B cell (primary cell): ENCODE results near the gene TBC1D4. TPM values are rescaled to one million over a fixed set of nuclear protein-coding genes. Genes with fewer than 3 reads are reported as not detected.
A peak's percentile ranks its signal among the peaks of the same experiment; 100 is the strongest.

Source experiments
- ATAC-seq: fragments of 200-7000 bp; cut with Tn5 transposase; one replicate; pipeline ENCODE4 v1.10.0; 2021; ENCODE audit warnings: low read depth, mild to moderate bottlenecking, moderate number of reproducible peaks, moderate library complexity
- CTCF ChIA-PET: fragments of 350-600 bp; sonication (Branson Sonifier 250); formaldehyde crosslinking; loops from one replicate; lab custom pipeline; 2021; ENCODE audit warnings: antibody characterized with exemption, inconsistent platforms; lab: Charles Lee
- POLR2A ChIA-PET: fragments of 350-600 bp; sonication (Branson Sonifier 250); formaldehyde crosslinking; loops from one replicate; lab custom pipeline; 2021; ENCODE audit warnings: antibody characterized with exemption; lab: Charles Lee
- DNase-seq: peaks from one replicate; pipeline ENCODE4 v3.0.0; 2013
- H2AFZ ChIP-seq: 2 replicates; pipeline ENCODE4 v1.6.1; 2012; ENCODE audit warnings: mild to moderate bottlenecking, low read depth, low read length; ENCODE audit not compliant: insufficient read depth, poor library complexity, severe bottlenecking
- H3K27ac ChIP-seq, 2 donors: 1 replicate in 1 of 2; 2 replicates in 1 of 2; pipeline ENCODE4 v1.5.1; 2012 to 2013; ENCODE audit warnings: low read length in 2 of 2, mild to moderate bottlenecking in 2 of 2, moderate library complexity in 1 of 2
- H3K27me3 ChIP-seq, 4 experiments: fragments of 200-600 bp in 1 of 4; sonication (generic) in 1 of 4; replicated peaks in 1 of 4; 1 replicate in 2 of 4; 2 replicates in 2 of 4; pipeline versions ENCODE4 v1.6.1 to v1.7.0; 2013 to 2016; ENCODE audit warnings: low read length in 3 of 4, mild to moderate bottlenecking in 2 of 4, mixed read lengths in 1 of 4, moderate library complexity in 1 of 4; ENCODE audit not compliant: insufficient read depth in 4 of 4, control insufficient read depth in 3 of 4; ENCODE audit errors: control extremely low read depth in 1 of 4
- H3K36me3 ChIP-seq, 2 experiments: replicated peaks in 1 of 2; 1 replicate in 1 of 2; 2 replicates in 1 of 2; pipeline versions ENCODE4 v1.6.1 to v1.7.1; 2013; ENCODE audit warnings: low read length in 1 of 2; ENCODE audit not compliant: insufficient read depth in 2 of 2, control insufficient read depth in 1 of 2; ENCODE audit errors: control extremely low read depth in 1 of 2, extremely low read depth in 1 of 2
- H3K4me1 ChIP-seq, 2 donors: fragments of 200-600 bp in 1 of 2; sonication (generic) in 1 of 2; 1 replicate in 1 of 2; 2 replicates in 1 of 2; pipeline versions ENCODE4 v1.5.1 to v1.6.1; 2013 to 2017; ENCODE audit warnings: low read length in 2 of 2; ENCODE audit not compliant: control insufficient read depth in 2 of 2, insufficient read depth in 2 of 2
- H3K4me2 ChIP-seq: replicated peaks from 2 replicates; pipeline ENCODE3; 2012; ENCODE audit warnings: mild to moderate bottlenecking, low read depth, low read length; ENCODE audit not compliant: poor library complexity, severe bottlenecking
- H3K4me3 ChIP-seq, 5 experiments: fragments of 200-600 bp in 1 of 5; sonication (generic) in 1 of 5; 1 replicate in 3 of 5; 2 replicates in 2 of 5; pipeline versions ENCODE4 v1.5.1 to v1.7.0; 2011 to 2016; ENCODE audit warnings: low read length in 4 of 5, mild to moderate bottlenecking in 4 of 5, low read depth in 2 of 5, control low read depth in 1 of 5, moderate library complexity in 1 of 5; ENCODE audit not compliant: insufficient read depth in 1 of 5; ENCODE audit errors: control extremely low read depth in 1 of 5, extremely low read depth in 1 of 5
- H3K79me2 ChIP-seq: fragments of 200-600 bp; sonication (generic); one replicate; pipeline ENCODE4 v1.6.0; 2016; ENCODE audit warnings: low read length; ENCODE audit not compliant: control insufficient read depth, insufficient read depth
- H3K9ac ChIP-seq: fragments of 200-600 bp; sonication (generic); 2 replicates; pipeline ENCODE4 v1.6.1; 2017; ENCODE audit warnings: mild to moderate bottlenecking, low read length, moderate library complexity
- H3K9me3 ChIP-seq, 3 donors: one replicate each; pipeline versions ENCODE4 v1.6.1 to v1.7.1; 2013; ENCODE audit warnings: low read length in 2 of 3; ENCODE audit not compliant: control insufficient read depth in 2 of 3, insufficient read depth in 1 of 3; ENCODE audit errors: control extremely low read depth in 1 of 3
- H4K20me1 ChIP-seq: 2 replicates; pipeline ENCODE4 v1.6.0; 2012; ENCODE audit warnings: mild to moderate bottlenecking, low read length; ENCODE audit not compliant: insufficient read depth, control insufficient read depth, poor library complexity, severe bottlenecking
- H3K27ac Mint-ChIP-seq: one replicate; pipeline ENCODE4 v1.8.0; 2021; ENCODE audit warnings: mixed read lengths
- H3K27me3 Mint-ChIP-seq: one replicate; pipeline ENCODE4 v1.8.0; 2021; ENCODE audit warnings: mixed read lengths
- H3K4me1 Mint-ChIP-seq: one replicate; pipeline ENCODE4 v1.8.0; 2021; ENCODE audit warnings: mixed read lengths
- H3K4me3 Mint-ChIP-seq: one replicate; pipeline ENCODE4 v1.8.0; 2021; ENCODE audit warnings: mixed read lengths
- H3K9me3 Mint-ChIP-seq: one replicate; pipeline ENCODE4 v1.8.0; 2022; ENCODE audit warnings: mixed read lengths; ENCODE audit not compliant: insufficient read depth
- CTCF ChIP-seq: fragments of 200-600 bp; IDR thresholded peaks from one replicate; pipeline ENCODE4 v1.8.0; 2022; ENCODE audit warnings: antibody characterized with exemption, mild to moderate bottlenecking
- EZH2 ChIP-seq: IDR thresholded peaks from 2 replicates; pipeline ENCODE4 v1.6.1; 2012; ENCODE audit warnings: borderline replicate concordance, low read depth, mild to moderate bottlenecking, moderate library complexity, low read length; ENCODE audit not compliant: insufficient read depth, poor library complexity, severe bottlenecking
- WGBS: methylation state at CpG from one replicate; pipeline ENCODE4 v1.1.5; 2013; ENCODE audit warnings: missing lambda C conversion rate; ENCODE audit not compliant: insufficient coverage; 5-methylcytosine and 5-hydroxymethylcytosine counted together
- intact Hi-C: fragments of 100-400 bp; cut with micrococcal nuclease; formaldehyde crosslinking; loops from one replicate; pipeline ENCODE4 v1.10.0; 2022
- polyA plus RNA-seq: library from polyadenylated mRNA; depleted of rRNA; stranded (reverse); fragments of >200 nt; gene quantifications from 2 replicates; pipeline ENCODE4 v1.2.3, GENCODE V29; 2012
- total RNA-seq, 2 donors: library from RNA; stranded (reverse); fragments of 120-200 nt in 1 of 2; gene quantifications; 1 replicate in 1 of 2; 2 replicates in 1 of 2; pipeline versions ENCODE4 v1.2.3 to v1.2.4, GENCODE V29; 2013 to 2022

Gene TBC1D4
- total and polyA plus RNA-seq, 2 donors (not counting 1 experiment from before 2014, with no cell fraction given): 1.6 to 3.5 TPM

GRCh38 chr13:75513271-75513670 lies 31.3 kb upstream of the TBC1D4 start:
- Histone ChIP-seq H2AFZ (no peak overlapping the region), H3K4me3 (no peak overlapping the region), H3K36me3 (no peaks in the 10 kb centered on the region), H3K27ac (no peak overlapping the region), H3K27me3 (no peaks in the 10 kb centered on the region), H3K79me2 (no peaks in the 10 kb centered on the region), H3K9ac (no peak overlapping the region), H3K4me1 (peaks cover 16 to 24% of the 10 kb centered on the region in 2 donors), H4K20me1 (no peaks in the 10 kb centered on the region), H3K9me3 (no peaks in the 10 kb centered on the region), H3K4me2 (no peak overlapping the region)
- peaks cover 17% of the 10 kb centered on the region for H3K4me1 Mint-ChIP-seq
- ATAC-seq (no peak), DNase-seq (peak; percentile 11)
- WGBS: 10% methylated on average over 1 of the region's 5 CpGs
- H3K27me3 Mint-ChIP-seq: no peaks in the 10 kb centered on the region
- TF ChIP-seq EZH2 (no peak), CTCF (no peak)
- intact Hi-C loops: no loop called here
- H3K9me3 Mint-ChIP-seq: no peaks in the 10 kb centered on the region
- H3K4me3 Mint-ChIP-seq: peak overlapping the region; percentile 47
- ChIA-PET POLR2A (no interaction called here), CTCF (interaction anchor here (0.7 kb wide), 1 partner anchor 31 kb away, joined by 3 read pairs; the partner anchor contains the start of gene TBC1D4)
- H3K27ac Mint-ChIP-seq: no peak overlapping the region

- H3K4me1 Mint-ChIP-seq: peaks cover 20% of the 10 kb centered on the region
- peak overlapping the region; percentile 5 for H3K4me3 Mint-ChIP-seq
- no peak overlapping the region for H3K27ac Mint-ChIP-seq
- Histone ChIP-seq H2AFZ (no peak overlapping the region), H3K4me2 (peak overlapping the region; percentile 41), H3K27ac (no peak overlapping the region), H3K36me3 (no peaks in the 10 kb centered on the region), H3K27me3 (no peaks in the 10 kb centered on the region), H3K9ac (no peak overlapping the region), H4K20me1 (no peaks in the 10 kb centered on the region), H3K9me3 (peaks cover 0 to 5% (median 0%) of the 10 kb centered on the region in 3 donors), H3K79me2 (no peaks in the 10 kb centered on the region), H3K4me1 (peaks cover 22 to 24% of the 10 kb centered on the region in 2 donors), H3K4me3 (no peak overlapping the region)
- no peaks in the 10 kb centered on the region for H3K27me3 Mint-ChIP-seq
- TF ChIP-seq CTCF: no peak
- TF ChIP-seq EZH2: no peak
- WGBS: no CpG with 5 or more reads among the region's 3 CpGs
- POLR2A ChIA-PET: no interaction called here
- CTCF ChIA-PET: no interaction called here
- peak; percentile 17 for DNase-seq
- H3K9me3 Mint-ChIP-seq: no peaks in the 10 kb centered on the region
- ATAC-seq: no peak
- intact Hi-C loops: no loop called here
Observed at GRCh38 chr13:75512253-75512652, 30.3 kb upstream of the TBC1D4 start.
